HCT116 (cell line): ENCODE results near the gene SPATA20. TPM values are rescaled to one million over a fixed set of nuclear protein-coding genes. Genes with fewer than 3 reads are reported as not detected.

ENCODE experiments used
- ATAC-seq: fragments of 200-7000 bp; cut with Tn5 transposase; 2 replicates; pipeline ENCODE4 v1.9.1; 2020; ENCODE audit warnings: mild to moderate bottlenecking, moderate library complexity
- BruUV-seq: library from RNA; stranded (reverse); fragments of 400-500 nt; replicated peaks from 2 replicates; lab custom pipeline; 2021; lab: Mats Ljungman, UMichigan
- CTCF ChIA-PET: fragments of 300-600 bp; sonication (Branson Sonifier 250); formaldehyde crosslinking; loops from one replicate; lab custom pipeline; 2021; ENCODE audit warnings: antibody characterized with exemption; lab: Charles Lee
- POLR2A ChIA-PET: fragments of 300-600, 350-600 bp; sonication (Branson Sonifier 250); formaldehyde crosslinking; loops from one replicate; lab custom pipeline; 2021; ENCODE audit warnings: antibody characterized with exemption; lab: Charles Lee
- RAD21 ChIA-PET, 2 experiments: fragments of 300-600 bp; sonication (Branson Sonifier 250); formaldehyde crosslinking; loops; one replicate each; lab custom pipeline; 2023; ENCODE audit warnings: low total read pairs in 2 of 2; ENCODE audit not compliant: uncharacterized antibody in 2 of 2, unreplicated experiment in 2 of 2, low non-redundant PET in 1 of 2; lab: Charles Lee
- DNase-seq: peaks from one replicate; pipeline ENCODE4 v3.0.0-alpha.2; 2010; ENCODE audit warnings: low read depth, low spot score
- H2AFZ ChIP-seq: fragments of 200-600 bp; shearing (Covaris generic), sonication (generic); 2 replicates; pipeline ENCODE4 v1.6.1; 2017; ENCODE audit warnings: low read depth, mixed run types, mixed read lengths, antibody characterized with exemption, low read length; ENCODE audit not compliant: poor library complexity, severe bottlenecking
- H3K27ac ChIP-seq: 2 replicates; pipeline ENCODE4 v1.5.1; 2012; ENCODE audit warnings: low read depth, low read length
- H3K27me3 ChIP-seq: fragments of 200-600 bp; sonication (generic); 2 replicates; pipeline ENCODE4 v1.6.1; 2016; ENCODE audit warnings: mixed run types, low read length, mixed read lengths; ENCODE audit not compliant: insufficient read depth
- H3K36me3 ChIP-seq, 2 experiments: fragments of 200-500 bp in 1 of 2; fragments of 200-600 bp in 1 of 2; sonication (Bioruptor generic) in 1 of 2; sonication (generic) in 1 of 2; 2 replicates each; pipeline versions ENCODE4 v1.5.1 to v1.6.1; 2014 to 2016; ENCODE audit warnings: low read length in 2 of 2, inconsistent platforms in 1 of 2, mixed read lengths in 1 of 2, mixed run types in 1 of 2; ENCODE audit not compliant: insufficient read depth in 2 of 2, control insufficient read depth in 1 of 2
- H3K4me1 ChIP-seq, 2 experiments: fragments of 200-600 bp in 1 of 2; sonication (generic) in 1 of 2; 2 replicates each; pipeline versions ENCODE4 v1.5.1 to v1.6.1; 2012 to 2017; ENCODE audit warnings: low read length in 2 of 2, inconsistent platforms in 1 of 2, mild to moderate bottlenecking in 1 of 2, mixed read lengths in 1 of 2, mixed run types in 1 of 2, moderate library complexity in 1 of 2; ENCODE audit not compliant: insufficient read depth in 2 of 2, control insufficient read depth in 1 of 2
- H3K4me2 ChIP-seq: fragments of 200-600 bp; sonication (generic); 2 replicates; pipeline ENCODE4 v1.6.1; 2017; ENCODE audit warnings: mixed run types, low read length, mixed read lengths
- H3K4me3 ChIP-seq, 2 experiments: fragments of 200-600 bp in 1 of 2; sonication (generic) in 1 of 2; replicated peaks in 1 of 2; 2 replicates each; pipeline ENCODE4 v1.5.1; 2011 to 2016; ENCODE audit warnings: low read length in 2 of 2, control low read depth in 1 of 2, low read depth in 1 of 2, mild to moderate bottlenecking in 1 of 2, mixed read lengths in 1 of 2, mixed run types in 1 of 2
- H3K79me2 ChIP-seq: fragments of 200-600 bp; sonication (generic); 2 replicates; pipeline ENCODE4 v1.6.1; 2017; ENCODE audit warnings: mild to moderate bottlenecking, mixed run types, low read length, moderate library complexity, mixed read lengths; ENCODE audit not compliant: insufficient read depth
- H3K9ac ChIP-seq: fragments of 200-600 bp; sonication (generic); 2 replicates; pipeline ENCODE4 v1.6.1; 2016; ENCODE audit warnings: low read length, mixed read lengths
- H3K9me2 ChIP-seq: fragments of 200-600 bp; sonication (generic), shearing (Covaris generic); 2 replicates; pipeline ENCODE4 v1.6.1; 2017; ENCODE audit warnings: mixed run types, mild to moderate bottlenecking, moderate library complexity; ENCODE audit not compliant: insufficient read depth
- H3K9me3 ChIP-seq, 2 experiments: fragments of 200-500 bp in 1 of 2; fragments of 200-600 bp in 1 of 2; sonication (Bioruptor generic) in 1 of 2; sonication (generic) in 1 of 2; 2 replicates each; pipeline ENCODE4 v1.6.1; 2014 to 2017; ENCODE audit warnings: low read length in 2 of 2, mixed read lengths in 2 of 2, inconsistent platforms in 1 of 2, low read depth in 1 of 2, mild to moderate bottlenecking in 1 of 2, mixed run types in 1 of 2, moderate library complexity in 1 of 2; ENCODE audit not compliant: control insufficient read depth in 1 of 2, insufficient read depth in 1 of 2
- H4K20me1 ChIP-seq: fragments of 200-600 bp; sonication (generic), shearing (Covaris generic); 2 replicates; pipeline ENCODE4 v1.6.1; 2017; ENCODE audit warnings: mixed run types, mild to moderate bottlenecking, moderate library complexity; ENCODE audit not compliant: insufficient read depth
- EGR1 ChIP-seq: IDR thresholded peaks from 2 replicates; pipeline ENCODE4 v1.6.1; 2012; ENCODE audit warnings: low read depth
- JUND ChIP-seq: IDR thresholded peaks from 2 replicates; pipeline ENCODE4 v1.6.1; 2012
- REST ChIP-seq: IDR thresholded peaks from 2 replicates; pipeline ENCODE4 v1.6.1; 2012; ENCODE audit warnings: low read depth
- YY1 ChIP-seq: IDR thresholded peaks from 2 replicates; pipeline ENCODE4 v1.6.1; 2011; ENCODE audit warnings: low read length, low read depth, moderate library complexity, mild to moderate bottlenecking; ENCODE audit not compliant: insufficient replicate concordance; ENCODE audit errors: extremely low read depth
- intact Hi-C: fragments of 100-400 bp; cut with micrococcal nuclease; formaldehyde crosslinking; loops from 2 replicates; pipeline ENCODE4 v1.10.0; 2022
- total RNA-seq: library from RNA; stranded (reverse); gene quantifications from one replicate; pipeline ENCODE4 v1.2.1, GENCODE V29; 2021; ENCODE audit not compliant: unreplicated experiment

SPATA20 gene
- total RNA-seq, 1 experiment from 2014 or later: 57.5 TPM

- no peak for ATAC-seq
Observed at GRCh38 chr17:50499270-50499669, 47.7 kb upstream of the SPATA20 start.

More at GRCh38 chr17:50499270-50499669, 47.7 kb upstream of the SPATA20 start:
- no peaks in the 10 kb centered on the region for H3K27me3 ChIP-seq
- no peak overlapping the region for H3K27ac ChIP-seq
- no peaks in the 10 kb centered on the region for H3K79me2 ChIP-seq
- ChIA-PET POLR2A (no interaction called here), CTCF (no interaction called here), RAD21 (no interaction called here)
- no peak overlapping the region for H3K4me3 ChIP-seq
- H4K20me1 ChIP-seq: no peaks in the 10 kb centered on the region
- no peaks in the 10 kb centered on the region for H3K9me2 ChIP-seq
- no peak overlapping the region for H3K4me2 ChIP-seq
- no peak overlapping the region for H3K9ac ChIP-seq
- H3K4me1 ChIP-seq: peaks cover 16 to 27% of the 10 kb centered on the region in 2 experiments
- intact Hi-C loops: no loop called here
- no TSS peak for BruUV-seq
- no peaks in the 10 kb centered on the region for H3K9me3 ChIP-seq
- DNase-seq: no peak
- peak overlapping the region; percentile 1 for H2AFZ ChIP-seq
- TF ChIP-seq YY1 (no peak), JUND (no peak), EGR1 (no peak), REST (no peak)
- no peaks in the 10 kb centered on the region for H3K36me3 ChIP-seq
